GM06990 (cell line): ENCODE data around the gene THSD1.
"Not testable (repeated sequence)": the region's sequence is repeated elsewhere in the genome, so short reads cannot be mapped to it uniquely, and the experiment has no call there.

ENCODE experiments used
- DNase-seq: peaks from one replicate; pipeline ENCODE4 v3.0.0-alpha.2; 2011; ENCODE audit not compliant: insufficient read length; ENCODE audit errors: extremely low read depth
- H3K27me3 ChIP-seq: replicated peaks from 2 replicates; pipeline ENCODE4 v1.6.0; 2011; ENCODE audit warnings: low read length; ENCODE audit not compliant: control insufficient read depth, insufficient read depth
- H3K36me3 ChIP-seq: 2 replicates; pipeline ENCODE4 v1.5.1; 2011; ENCODE audit warnings: low read length; ENCODE audit not compliant: control insufficient read depth, insufficient read depth
- H3K4me3 ChIP-seq: replicated peaks from 2 replicates; pipeline ENCODE4 v1.5.1; 2011; ENCODE audit warnings: low read depth, mild to moderate bottlenecking, control low read depth, low read length
- CTCF ChIP-seq: IDR thresholded peaks from 2 replicates; pipeline ENCODE4 v1.5.1; 2011; ENCODE audit warnings: low read length, control low read depth, mild to moderate bottlenecking, inconsistent platforms; ENCODE audit not compliant: insufficient read depth, poor library complexity, severe bottlenecking

Gene THSD1

GRCh38 chr13:52414963-52415362, 9.0 kb upstream of the THSD1 start:
- DNase-seq, result no peak
- H3K27me3 ChIP-seq, result no peaks in the 10 kb centered on the region
- no peak for TF ChIP-seq CTCF
- no peak overlapping the region for H3K4me3 ChIP-seq
- peaks cover 7% of the 10 kb centered on the region for H3K36me3 ChIP-seq

GRCh38 chr13:52414051-52414450, 8.1 kb upstream of the THSD1 start:
- no peak for TF ChIP-seq CTCF
- H3K36me3 ChIP-seq, result peaks cover 7% of the 10 kb centered on the region
- H3K27me3 ChIP-seq, result no peaks in the 10 kb centered on the region
- H3K4me3 ChIP-seq, result no peak overlapping the region
- no peak for DNase-seq

- Histone ChIP-seq H3K27me3 (no peaks in the 10 kb centered on the region), H3K4me3 (no peak overlapping the region), H3K36me3 (peaks cover 7% of the 10 kb centered on the region)
- TF ChIP-seq CTCF, result no peak
- DNase-seq, result no peak
Observed at GRCh38 chr13:52412128-52412527, 6.2 kb upstream of the THSD1 start.

- H3K27me3 ChIP-seq, result no peaks in the 10 kb centered on the region
- H3K36me3 ChIP-seq, result peaks cover 7% of the 10 kb centered on the region
- DNase-seq, result no peak
- no peak for TF ChIP-seq CTCF
- H3K4me3 ChIP-seq, result no peak overlapping the region
Observed at GRCh38 chr13:52411629-52412028, 5.7 kb upstream of the THSD1 start.

GRCh38 chr13:52408071-52408658, 2.2 kb upstream of the THSD1 start:
- H3K36me3 ChIP-seq, H3K4me3 ChIP-seq, H3K27me3 ChIP-seq, DNase-seq: not testable (repeated sequence)

GRCh38 chr13:52407436-52407835, 1.5 kb upstream of the THSD1 start:
- DNase-seq, H3K36me3 ChIP-seq, H3K27me3 ChIP-seq, H3K4me3 ChIP-seq: not testable (repeated sequence)

GRCh38 chr13:52406629-52407028, 657 bp upstream of the THSD1 start:
- no peak for DNase-seq
- Histone ChIP-seq H3K36me3 (no peaks in the 10 kb centered on the region; the same call in 1 of the 2 replicates), H3K27me3 (no peaks in the 10 kb centered on the region; the same call in 1 of the 2 replicates), H3K4me3 (no peak overlapping the region)
- TF ChIP-seq CTCF, result no peak
